ENCODE measurements around the gene MAD2L1.

MAD2L1 gene

DNA sequence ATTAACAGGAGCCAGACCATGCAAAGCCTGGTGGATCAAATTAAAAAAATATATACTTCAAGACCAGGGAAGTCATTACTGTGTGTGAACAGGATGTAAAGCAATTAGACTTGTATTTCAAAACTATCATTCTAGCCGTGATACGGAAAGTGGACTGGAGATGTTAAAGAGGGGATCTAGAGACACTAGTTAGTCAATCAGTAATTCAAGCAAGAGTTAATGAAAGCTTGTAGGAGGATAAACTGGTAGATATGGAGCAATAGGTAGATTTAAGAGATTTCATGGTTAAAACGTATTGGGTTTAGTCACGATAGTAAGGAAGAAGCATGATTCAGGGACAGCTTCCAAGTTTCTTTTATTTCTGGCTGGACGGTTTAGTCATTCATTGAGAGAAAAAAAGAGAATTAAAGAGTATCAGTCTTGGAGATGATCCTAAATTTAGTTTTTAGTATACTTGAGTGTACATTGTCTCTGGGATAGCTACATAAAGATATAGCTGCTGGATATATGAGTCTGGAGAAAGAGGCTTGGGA, 3.9 kb downstream of the MAD2L1 start:
- ChIA-PET POLR2A (ENCODE audit: low non-redundant PET) (no interaction called here), CTCF (interaction anchor here (0.6 kb wide), 1 partner anchor 858 kb away, joined by 3 read pairs; no protein-coding TSS in a partner anchor)
- DNase-seq (ENCODE audit: low spot score) = no peak

DNA sequence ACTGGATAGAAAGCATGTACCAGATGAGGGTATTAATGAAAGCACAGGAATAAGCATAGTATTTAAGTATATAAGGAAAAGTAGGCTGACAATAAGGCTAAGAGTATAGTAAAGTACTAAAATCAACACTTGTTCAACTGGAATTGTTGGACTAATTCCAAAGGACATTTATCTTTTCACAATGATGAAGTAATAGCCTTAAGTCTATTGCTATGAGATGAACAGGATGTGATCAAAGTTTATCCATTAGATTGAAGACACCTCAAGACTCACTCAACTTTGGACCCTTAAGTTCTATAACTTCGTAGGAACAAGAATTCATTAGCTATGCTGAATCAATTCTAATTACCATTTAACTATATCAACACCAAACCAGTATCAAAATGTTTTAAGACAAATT, 7.6 kb downstream of the MAD2L1 start:
- POLR2A ChIA-PET (ENCODE audit: low non-redundant PET) = no interaction called here
- CTCF ChIA-PET = no interaction called here
- no peak overlapping the region for H3K27ac ChIP-seq
- DNase-seq (ENCODE audit: low spot score) = no peak
- TF ChIP-seq, protein P1, sequence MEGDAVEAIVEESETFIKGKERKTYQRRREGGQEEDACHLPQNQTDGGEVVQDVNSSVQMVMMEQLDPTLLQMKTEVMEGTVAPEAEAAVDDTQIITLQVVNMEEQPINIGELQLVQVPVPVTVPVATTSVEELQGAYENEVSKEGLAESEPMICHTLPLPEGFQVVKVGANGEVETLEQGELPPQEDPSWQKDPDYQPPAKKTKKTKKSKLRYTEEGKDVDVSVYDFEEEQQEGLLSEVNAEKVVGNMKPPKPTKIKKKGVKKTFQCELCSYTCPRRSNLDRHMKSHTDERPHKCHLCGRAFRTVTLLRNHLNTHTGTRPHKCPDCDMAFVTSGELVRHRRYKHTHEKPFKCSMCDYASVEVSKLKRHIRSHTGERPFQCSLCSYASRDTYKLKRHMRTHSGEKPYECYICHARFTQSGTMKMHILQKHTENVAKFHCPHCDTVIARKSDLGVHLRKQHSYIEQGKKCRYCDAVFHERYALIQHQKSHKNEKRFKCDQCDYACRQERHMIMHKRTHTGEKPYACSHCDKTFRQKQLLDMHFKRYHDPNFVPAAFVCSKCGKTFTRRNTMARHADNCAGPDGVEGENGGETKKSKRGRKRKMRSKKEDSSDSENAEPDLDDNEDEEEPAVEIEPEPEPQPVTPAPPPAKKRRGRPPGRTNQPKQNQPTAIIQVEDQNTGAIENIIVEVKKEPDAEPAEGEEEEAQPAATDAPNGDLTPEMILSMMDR (conservative IDR thresholded peaks at IDR 0.05; ENCODE audit: low read depth) = no peak

More for the DNA sequence above, 3.9 kb downstream of the MAD2L1 start:
- TF ChIP-seq, protein P1 (conservative IDR thresholded peaks at IDR 0.05; ENCODE audit: low read depth) = no peak
- no peak overlapping the region for H3K27ac ChIP-seq

DNA sequence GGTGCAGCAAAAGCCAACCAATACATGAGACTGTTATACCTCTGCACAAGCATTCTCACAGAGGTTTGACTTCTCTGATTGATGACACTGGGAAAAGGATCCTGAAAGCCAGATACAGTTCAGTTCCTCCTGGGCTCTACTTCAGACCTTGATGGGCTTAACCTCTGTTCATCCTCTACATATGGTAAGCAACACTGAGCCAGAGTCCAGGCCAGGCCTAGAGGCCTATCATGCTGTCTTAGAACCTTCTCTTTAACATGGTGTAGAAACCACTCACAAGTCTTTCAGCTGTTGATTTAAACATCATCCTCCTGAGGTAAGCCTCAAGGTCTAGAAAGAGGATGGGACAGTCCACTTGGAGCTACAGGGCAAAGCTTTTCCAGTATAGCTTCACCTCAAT, 9.2 kb downstream of the MAD2L1 start:
- no peak overlapping the region for H3K27ac ChIP-seq
- CTCF ChIA-PET = no interaction called here
- POLR2A ChIA-PET (ENCODE audit: low non-redundant PET) = no interaction called here
- DNase-seq (ENCODE audit: low spot score) = no peak
- TF ChIP-seq, protein P1 (conservative IDR thresholded peaks at IDR 0.05; ENCODE audit: low read depth) = no peak

DNA sequence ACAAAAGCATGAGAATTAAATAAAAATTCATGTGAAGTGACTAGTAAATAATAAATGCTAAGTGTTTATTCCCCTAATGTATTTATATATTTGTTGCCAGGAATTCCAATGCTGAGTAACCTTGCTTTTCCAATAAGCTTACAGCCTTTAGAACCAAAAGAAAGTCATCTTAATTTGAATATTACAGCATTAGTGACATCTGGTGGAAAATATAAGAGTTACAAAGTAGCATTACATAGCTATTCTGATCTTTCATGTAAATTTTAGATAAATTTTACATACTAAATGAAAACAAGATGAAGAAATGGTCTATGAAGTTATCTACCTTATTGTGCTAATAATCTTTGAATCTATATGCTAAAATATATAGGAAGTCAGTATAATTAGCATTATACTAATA, 10.4 kb downstream of the MAD2L1 start:
- TF ChIP-seq, protein P1 (conservative IDR thresholded peaks at IDR 0.05; ENCODE audit: low read depth) = peak; percentile 32; the same call in 1 of the 2 replicates
- H3K27ac ChIP-seq = no peak overlapping the region
- POLR2A ChIA-PET (ENCODE audit: low non-redundant PET) = no interaction called here
- no peak for DNase-seq (ENCODE audit: low spot score)
- CTCF ChIA-PET = interaction anchor here (0.7 kb wide), 1 partner anchor 497 kb away, joined by 3 read pairs; no protein-coding TSS in a partner anchor

DNA sequence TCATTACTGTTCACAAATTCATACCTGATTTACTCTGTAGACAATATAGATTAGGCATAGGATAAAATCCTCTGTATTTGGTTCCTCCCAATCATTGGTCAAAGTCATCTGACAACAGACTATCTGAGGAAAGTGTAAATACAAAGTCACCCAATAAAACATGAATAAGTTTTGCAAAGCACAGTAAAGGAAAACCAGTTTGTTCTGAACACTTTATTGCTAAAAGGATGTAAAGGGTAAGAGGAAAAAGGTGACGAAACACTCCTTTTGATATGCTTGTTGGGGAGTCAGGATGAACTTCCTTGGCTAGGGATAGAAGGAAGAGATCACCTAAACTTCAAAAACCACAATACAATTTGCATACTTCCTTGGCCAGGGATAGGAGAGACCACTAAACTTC, 10.9 kb downstream of the MAD2L1 start:
- POLR2A ChIA-PET (ENCODE audit: low non-redundant PET) = no interaction called here
- no peak for DNase-seq (ENCODE audit: low spot score)
- CTCF ChIA-PET = interaction anchor here (0.7 kb wide), 1 partner anchor 497 kb away, joined by 3 read pairs; no protein-coding TSS in a partner anchor
- TF ChIP-seq, protein P1 (conservative IDR thresholded peaks at IDR 0.05; ENCODE audit: low read depth) = no peak
- no peak overlapping the region for H3K27ac ChIP-seq

DNA sequence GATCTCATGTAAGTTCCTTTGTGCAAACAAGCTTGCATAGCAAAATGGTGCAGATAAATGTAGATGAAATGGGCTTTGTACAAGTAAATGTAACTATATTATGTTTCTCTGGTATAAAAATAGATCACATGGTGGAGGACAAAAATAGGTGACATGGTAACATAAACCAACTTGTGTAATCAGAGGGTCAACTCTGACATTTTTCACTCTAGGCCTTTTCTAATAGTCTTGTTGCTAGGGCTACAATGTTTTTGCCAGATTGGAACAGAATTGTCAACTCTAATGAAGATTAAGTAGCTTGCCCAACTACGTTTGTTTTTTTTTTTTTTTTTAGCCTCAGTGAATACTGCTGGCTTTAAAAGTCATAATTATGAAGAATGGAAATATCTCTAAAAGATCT, 11.5 kb downstream of the MAD2L1 start:
- no peak overlapping the region for H3K27ac ChIP-seq
- ChIA-PET CTCF (no interaction called here), POLR2A (ENCODE audit: low non-redundant PET) (no interaction called here)
- DNase-seq (ENCODE audit: low spot score) = no peak
- TF ChIP-seq, protein P1 (conservative IDR thresholded peaks at IDR 0.05; ENCODE audit: low read depth) = no peak
